ENCODE data around the gene WDR41. TPM values are rescaled to one million over a fixed set of nuclear protein-coding genes. Genes with fewer than 3 reads are reported as not detected.

The WDR41 gene
- total RNA-seq, 1 donor from 2014 or later = 66.2 TPM

DNA sequence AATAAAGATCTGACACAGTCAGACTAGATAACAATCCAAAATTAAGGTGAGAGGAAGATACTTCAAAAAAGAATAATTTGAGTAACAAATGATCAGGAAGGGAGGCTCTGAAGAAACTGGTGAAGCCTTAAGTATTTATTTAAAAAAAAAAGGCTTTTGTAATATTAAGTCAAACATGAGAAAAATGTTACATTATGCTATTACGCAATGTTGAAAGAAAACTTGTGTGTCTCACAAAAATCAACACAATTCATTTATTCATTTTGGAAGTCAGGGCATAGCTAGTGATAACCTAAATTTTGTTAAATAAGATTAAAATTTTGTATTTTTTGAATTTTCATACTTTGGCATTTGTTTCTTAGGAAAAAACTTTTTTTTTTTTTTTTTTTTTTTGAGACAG is 28.2 kb downstream of the WDR41 start:
- DNase-seq (ENCODE audit: low read depth) = no peak
- TF ChIP-seq, protein P1, sequence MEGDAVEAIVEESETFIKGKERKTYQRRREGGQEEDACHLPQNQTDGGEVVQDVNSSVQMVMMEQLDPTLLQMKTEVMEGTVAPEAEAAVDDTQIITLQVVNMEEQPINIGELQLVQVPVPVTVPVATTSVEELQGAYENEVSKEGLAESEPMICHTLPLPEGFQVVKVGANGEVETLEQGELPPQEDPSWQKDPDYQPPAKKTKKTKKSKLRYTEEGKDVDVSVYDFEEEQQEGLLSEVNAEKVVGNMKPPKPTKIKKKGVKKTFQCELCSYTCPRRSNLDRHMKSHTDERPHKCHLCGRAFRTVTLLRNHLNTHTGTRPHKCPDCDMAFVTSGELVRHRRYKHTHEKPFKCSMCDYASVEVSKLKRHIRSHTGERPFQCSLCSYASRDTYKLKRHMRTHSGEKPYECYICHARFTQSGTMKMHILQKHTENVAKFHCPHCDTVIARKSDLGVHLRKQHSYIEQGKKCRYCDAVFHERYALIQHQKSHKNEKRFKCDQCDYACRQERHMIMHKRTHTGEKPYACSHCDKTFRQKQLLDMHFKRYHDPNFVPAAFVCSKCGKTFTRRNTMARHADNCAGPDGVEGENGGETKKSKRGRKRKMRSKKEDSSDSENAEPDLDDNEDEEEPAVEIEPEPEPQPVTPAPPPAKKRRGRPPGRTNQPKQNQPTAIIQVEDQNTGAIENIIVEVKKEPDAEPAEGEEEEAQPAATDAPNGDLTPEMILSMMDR (conservative IDR thresholded peaks at IDR 0.05; ENCODE audit: low read depth, low read length) = no peak
- no peak overlapping the region for H3K4me3 ChIP-seq (ENCODE audit: low read depth, low read length)

DNA sequence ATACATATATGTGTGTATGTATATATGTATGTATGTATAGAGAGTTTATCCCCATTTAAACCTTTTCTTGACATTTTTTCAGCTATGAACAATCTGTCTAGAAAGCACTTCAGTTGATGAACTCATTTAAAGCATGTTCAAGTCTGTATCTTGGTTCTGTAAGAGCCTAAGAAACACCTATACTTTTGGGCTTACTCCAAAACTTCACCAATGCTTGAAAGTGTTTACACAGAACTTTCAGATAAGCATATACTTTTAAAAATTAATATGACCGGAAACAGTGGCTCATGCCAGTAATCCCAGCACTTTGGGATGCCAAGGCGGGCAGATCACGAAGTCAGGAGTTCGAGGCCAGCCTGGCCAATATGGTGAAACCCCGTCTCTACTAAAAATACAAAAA is 30.8 kb downstream of the WDR41 start:
- DNase-seq (ENCODE audit: low read depth) = no peak

GRCh38 chr5:77454123-77454522 is 38.0 kb downstream of the WDR41 start:
- no peak overlapping the region for H3K4me3 ChIP-seq (ENCODE audit: low read depth, low read length)
- no peak for DNase-seq (ENCODE audit: low read depth)
- TF ChIP-seq, protein P1 (conservative IDR thresholded peaks at IDR 0.05; ENCODE audit: low read depth, low read length) = no peak

More for the DNA sequence above, 30.8 kb downstream of the WDR41 start:
- no peak overlapping the region for H3K4me3 ChIP-seq (ENCODE audit: low read depth, low read length)
- TF ChIP-seq, protein P1 (conservative IDR thresholded peaks at IDR 0.05; ENCODE audit: low read depth, low read length) = no peak

GRCh38 chr5:77452351-77452750 is 39.8 kb downstream of the WDR41 start:
- H3K4me3 ChIP-seq (ENCODE audit: low read depth, low read length) = no peak overlapping the region
- TF ChIP-seq, protein P1 (conservative IDR thresholded peaks at IDR 0.05; ENCODE audit: low read depth, low read length) = no peak
- no peak for DNase-seq (ENCODE audit: low read depth)

DNA sequence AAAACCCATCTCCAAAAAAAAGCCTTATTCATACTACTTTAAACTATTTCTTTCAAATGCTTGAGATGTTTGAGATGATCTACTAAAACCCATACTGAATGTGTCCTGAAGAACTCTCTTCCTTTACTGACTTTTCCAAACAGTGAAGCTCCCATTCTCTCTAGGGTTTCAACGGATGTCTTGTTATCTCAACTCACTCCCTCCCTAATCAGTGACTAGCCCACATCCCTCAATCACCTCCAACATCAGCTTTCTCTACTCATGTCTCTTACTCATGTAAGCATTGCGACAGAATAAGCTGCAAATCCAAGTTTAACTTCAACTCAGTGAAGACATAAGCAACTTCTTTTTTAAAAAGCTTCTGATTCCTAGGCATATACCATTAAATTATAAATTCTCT is 42.1 kb downstream of the WDR41 start:
- H3K4me3 ChIP-seq (ENCODE audit: low read depth, low read length) = no peak overlapping the region
- TF ChIP-seq, protein P1 (conservative IDR thresholded peaks at IDR 0.05; ENCODE audit: low read depth, low read length) = no peak
- no peak for DNase-seq (ENCODE audit: low read depth)

DNA sequence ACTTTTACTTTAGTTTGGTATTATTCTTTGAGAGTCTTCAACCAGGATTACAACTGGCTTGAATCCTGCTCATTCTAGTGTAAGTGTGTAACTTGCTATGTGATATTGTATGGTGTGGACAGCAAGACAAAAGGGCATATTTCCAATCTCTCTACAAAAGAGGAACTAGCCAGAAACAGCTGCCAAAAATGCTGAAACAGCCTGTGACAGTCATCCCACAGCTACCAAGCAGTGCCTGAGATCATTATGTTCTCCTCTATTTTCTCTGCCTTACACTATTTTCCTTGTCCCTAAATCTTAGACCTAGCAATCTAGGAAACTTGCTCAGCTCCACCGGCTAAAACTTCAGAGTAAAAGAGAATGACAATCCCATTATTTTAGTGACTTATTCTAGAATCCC is 42.8 kb downstream of the WDR41 start:
- TF ChIP-seq, protein P1 (conservative IDR thresholded peaks at IDR 0.05; ENCODE audit: low read depth, low read length) = no peak
- DNase-seq (ENCODE audit: low read depth) = no peak
- H3K4me3 ChIP-seq (ENCODE audit: low read depth, low read length) = no peak overlapping the region

GRCh38 chr5:77448831-77449230 is 43.3 kb downstream of the WDR41 start:
- no peak for DNase-seq (ENCODE audit: low read depth)
- TF ChIP-seq, protein P1 (conservative IDR thresholded peaks at IDR 0.05; ENCODE audit: low read depth, low read length) = no peak

More at GRCh38 chr5:77448831-77449230, 43.3 kb downstream of the WDR41 start:
- no peak overlapping the region for H3K4me3 ChIP-seq (ENCODE audit: low read depth, low read length)

Data from epithelial cell of proximal tubule (primary cell).